ENCODE results near the gene SLC6A6. TPM values are rescaled to one million over a fixed set of nuclear protein-coding genes. Genes with fewer than 3 reads are reported as not detected.
A peak's percentile ranks its signal among the peaks of the same experiment; 100 is the strongest.

Gene SLC6A6
- total and polyA plus RNA-seq, 8 donors, result 3.0 to 36.7 (median 19.7) TPM

DNA sequence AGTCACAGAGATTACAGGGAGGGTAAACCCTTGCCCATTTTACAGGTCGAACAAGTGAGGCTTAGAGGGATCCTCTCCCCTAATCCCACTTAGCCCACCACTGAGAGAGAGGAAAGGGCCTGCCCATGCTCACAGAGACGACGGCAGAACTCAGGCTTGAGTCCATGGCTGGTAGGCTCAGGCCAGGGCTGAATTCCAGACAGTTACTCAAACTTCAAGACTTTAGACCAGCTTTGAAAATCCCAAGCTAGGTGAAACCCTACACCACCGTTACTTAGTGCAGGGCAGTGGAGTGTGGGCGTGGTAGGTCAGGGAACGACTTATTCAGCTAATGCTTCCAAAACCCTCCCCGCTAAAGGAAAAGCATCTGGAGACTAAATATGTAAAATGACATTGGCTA is 121.4 kb downstream of the SLC6A6 start:
- Histone ChIP-seq H3K4me1 (peaks cover 0 to 10% (median 6%) of the 10 kb centered on the region in 4 donors), H3K4me3 (no peak overlapping the region), H3K36me3 (no peaks in the 10 kb centered on the region), H3K27me3 (no peaks in the 10 kb centered on the region), H3K27ac (no peak overlapping the region), H3K9me3 (no peaks in the 10 kb centered on the region)
- TF ChIP-seq CTCF (IDR thresholded peaks at IDR 0.05) (no peak), POLR2A (IDR thresholded peaks at IDR 0.05) (no peak), POLR2AphosphoS5 (IDR thresholded peaks at IDR 0.05) (no peak), EP300 (IDR thresholded peaks at IDR 0.05) (no peak)
- intact Hi-C loops (cut with DNase I; ENCODE audit: low total_unique reads), result no loop called here
- WGBS, 5 donors, result 63 to 68% (median 63%) methylated on average over 6 to 7 of the region's 7 CpGs
- DNase-seq, result no peak

DNA sequence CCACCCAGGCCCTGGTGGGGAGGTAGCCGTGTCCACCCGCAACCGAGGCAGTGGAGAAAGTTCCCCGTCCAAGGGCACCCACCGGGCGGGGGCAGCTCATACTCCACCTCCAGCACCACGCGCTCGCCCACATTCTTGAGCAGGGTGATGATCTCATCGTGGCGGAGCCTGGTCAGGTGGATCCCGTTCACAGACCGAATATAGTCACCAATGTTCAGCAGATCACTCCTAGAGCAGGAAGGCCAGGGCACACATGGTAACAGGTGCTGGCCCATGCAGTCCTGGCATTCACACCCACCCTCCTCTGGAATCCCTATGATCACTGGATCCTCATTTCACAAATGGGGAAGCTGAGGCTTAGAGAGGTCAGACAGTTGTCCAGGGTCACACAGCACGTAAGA is 121.9 kb downstream of the SLC6A6 start:
- DNase-seq, result no peak
- no peak overlapping the region for H3K4me3 ChIP-seq
- no peaks in the 10 kb centered on the region for H3K36me3 ChIP-seq
- H3K4me1 ChIP-seq, result peaks cover 0 to 10% (median 6%) of the 10 kb centered on the region in 4 donors
- H3K9me3 ChIP-seq, result no peaks in the 10 kb centered on the region
- TF ChIP-seq POLR2A (IDR thresholded peaks at IDR 0.05) (no peak), EP300 (IDR thresholded peaks at IDR 0.05) (no peak), CTCF (IDR thresholded peaks at IDR 0.05) (no peak), POLR2AphosphoS5 (IDR thresholded peaks at IDR 0.05) (no peak)
- WGBS, 5 donors, result 86 to 95% (median 93%) methylated on average over 10 to 14 of the region's 14 CpGs
- intact Hi-C loops (cut with DNase I; ENCODE audit: low total_unique reads), result no loop called here
- H3K27me3 ChIP-seq, result no peaks in the 10 kb centered on the region
- no peak overlapping the region for H3K27ac ChIP-seq

- no peaks in the 10 kb centered on the region for H3K36me3 ChIP-seq
- H3K27me3 ChIP-seq, result no peaks in the 10 kb centered on the region
- intact Hi-C loops (cut with DNase I; ENCODE audit: low total_unique reads), result no loop called here
- peaks cover 0 to 10% (median 6%) of the 10 kb centered on the region in 4 donors for H3K4me1 ChIP-seq
- H3K27ac ChIP-seq, result peak overlapping the region in 2 of 5 donors; percentile 39 to 57
- no peak for TF ChIP-seq CTCF (IDR thresholded peaks at IDR 0.05)
- no peak for TF ChIP-seq POLR2AphosphoS5 (IDR thresholded peaks at IDR 0.05)
- no peak for TF ChIP-seq EP300 (IDR thresholded peaks at IDR 0.05)
- no peak for TF ChIP-seq POLR2A (IDR thresholded peaks at IDR 0.05)
- no peaks in the 10 kb centered on the region for H3K9me3 ChIP-seq
- H3K4me3 ChIP-seq, result no peak overlapping the region
- no peak for DNase-seq
- 82 to 91% (median 86%) methylated on average over 7 to 9 of the region's 9 CpGs for WGBS, 5 donors
Observed at GRCh38 chr3:14524920-14525660, 122.7 kb downstream of the SLC6A6 start.

GRCh38 chr3:14525685-14526631 is 123.6 kb downstream of the SLC6A6 start:
- Histone ChIP-seq H3K9me3 (no peaks in the 10 kb centered on the region), H3K4me1 (peaks cover 0 to 10% (median 6%) of the 10 kb centered on the region in 4 donors), H3K4me3 (peak overlapping the region in 1 of 4 donors; percentile 13), H3K27ac (peak overlapping the region in 2 of 5 donors; percentile 39 to 57), H3K36me3 (no peaks in the 10 kb centered on the region), H3K27me3 (no peaks in the 10 kb centered on the region)
- intact Hi-C loops (cut with DNase I; ENCODE audit: low total_unique reads), result no loop called here
- peak; percentile 37 to 46 for DNase-seq
- TF ChIP-seq EP300 (IDR thresholded peaks at IDR 0.05), result no peak
- TF ChIP-seq POLR2A (IDR thresholded peaks at IDR 0.05), result no peak
- no peak for TF ChIP-seq POLR2AphosphoS5 (IDR thresholded peaks at IDR 0.05)
- TF ChIP-seq CTCF (IDR thresholded peaks at IDR 0.05), result no peak
- WGBS, 5 donors, result 44 to 61% (median 56%) methylated on average over 16 to 17 of the region's 17 CpGs

All from stomach (tissue), 9 donors.